HCT116 (cell line): ENCODE results near the gene ANP32B. TPM values are rescaled to one million over a fixed set of nuclear protein-coding genes. Genes with fewer than 3 reads are reported as not detected.

ENCODE experiments used
- ATAC-seq: fragments of 200-7000 bp; cut with Tn5 transposase; 2 replicates; pipeline ENCODE4 v1.9.1; 2020; ENCODE audit warnings: mild to moderate bottlenecking, moderate library complexity
- BruUV-seq: library from RNA; stranded (reverse); fragments of 400-500 nt; replicated peaks from 2 replicates; lab custom pipeline; 2021; lab: Mats Ljungman, UMichigan
- CTCF ChIA-PET: fragments of 300-600 bp; sonication (Branson Sonifier 250); formaldehyde crosslinking; loops from one replicate; lab custom pipeline; 2021; ENCODE audit warnings: antibody characterized with exemption; lab: Charles Lee
- POLR2A ChIA-PET: fragments of 300-600, 350-600 bp; sonication (Branson Sonifier 250); formaldehyde crosslinking; loops from one replicate; lab custom pipeline; 2021; ENCODE audit warnings: antibody characterized with exemption; lab: Charles Lee
- RAD21 ChIA-PET, 2 experiments: fragments of 300-600 bp; sonication (Branson Sonifier 250); formaldehyde crosslinking; loops; one replicate each; lab custom pipeline; 2023; ENCODE audit warnings: low total read pairs in 2 of 2; ENCODE audit not compliant: uncharacterized antibody in 2 of 2, unreplicated experiment in 2 of 2, low non-redundant PET in 1 of 2; lab: Charles Lee
- DNase-seq: peaks from one replicate; pipeline ENCODE4 v3.0.0-alpha.2; 2010; ENCODE audit warnings: low read depth, low spot score
- H2AFZ ChIP-seq: fragments of 200-600 bp; shearing (Covaris generic), sonication (generic); 2 replicates; pipeline ENCODE4 v1.6.1; 2017; ENCODE audit warnings: low read depth, mixed run types, mixed read lengths, antibody characterized with exemption, low read length; ENCODE audit not compliant: poor library complexity, severe bottlenecking
- H3K27ac ChIP-seq: 2 replicates; pipeline ENCODE4 v1.5.1; 2012; ENCODE audit warnings: low read depth, low read length
- H3K27me3 ChIP-seq: fragments of 200-600 bp; sonication (generic); 2 replicates; pipeline ENCODE4 v1.6.1; 2016; ENCODE audit warnings: mixed run types, low read length, mixed read lengths; ENCODE audit not compliant: insufficient read depth
- H3K36me3 ChIP-seq, 2 experiments: fragments of 200-500 bp in 1 of 2; fragments of 200-600 bp in 1 of 2; sonication (Bioruptor generic) in 1 of 2; sonication (generic) in 1 of 2; 2 replicates each; pipeline versions ENCODE4 v1.5.1 to v1.6.1; 2014 to 2016; ENCODE audit warnings: low read length in 2 of 2, inconsistent platforms in 1 of 2, mixed read lengths in 1 of 2, mixed run types in 1 of 2; ENCODE audit not compliant: insufficient read depth in 2 of 2, control insufficient read depth in 1 of 2
- H3K4me1 ChIP-seq, 2 experiments: fragments of 200-600 bp in 1 of 2; sonication (generic) in 1 of 2; 2 replicates each; pipeline versions ENCODE4 v1.5.1 to v1.6.1; 2012 to 2017; ENCODE audit warnings: low read length in 2 of 2, inconsistent platforms in 1 of 2, mild to moderate bottlenecking in 1 of 2, mixed read lengths in 1 of 2, mixed run types in 1 of 2, moderate library complexity in 1 of 2; ENCODE audit not compliant: insufficient read depth in 2 of 2, control insufficient read depth in 1 of 2
- H3K4me2 ChIP-seq: fragments of 200-600 bp; sonication (generic); 2 replicates; pipeline ENCODE4 v1.6.1; 2017; ENCODE audit warnings: mixed run types, low read length, mixed read lengths
- H3K4me3 ChIP-seq, 2 experiments: fragments of 200-600 bp in 1 of 2; sonication (generic) in 1 of 2; replicated peaks in 1 of 2; 2 replicates each; pipeline ENCODE4 v1.5.1; 2011 to 2016; ENCODE audit warnings: low read length in 2 of 2, control low read depth in 1 of 2, low read depth in 1 of 2, mild to moderate bottlenecking in 1 of 2, mixed read lengths in 1 of 2, mixed run types in 1 of 2
- H3K79me2 ChIP-seq: fragments of 200-600 bp; sonication (generic); 2 replicates; pipeline ENCODE4 v1.6.1; 2017; ENCODE audit warnings: mild to moderate bottlenecking, mixed run types, low read length, moderate library complexity, mixed read lengths; ENCODE audit not compliant: insufficient read depth
- H3K9ac ChIP-seq: fragments of 200-600 bp; sonication (generic); 2 replicates; pipeline ENCODE4 v1.6.1; 2016; ENCODE audit warnings: low read length, mixed read lengths
- H3K9me2 ChIP-seq: fragments of 200-600 bp; sonication (generic), shearing (Covaris generic); 2 replicates; pipeline ENCODE4 v1.6.1; 2017; ENCODE audit warnings: mixed run types, mild to moderate bottlenecking, moderate library complexity; ENCODE audit not compliant: insufficient read depth
- H3K9me3 ChIP-seq, 2 experiments: fragments of 200-500 bp in 1 of 2; fragments of 200-600 bp in 1 of 2; sonication (Bioruptor generic) in 1 of 2; sonication (generic) in 1 of 2; 2 replicates each; pipeline ENCODE4 v1.6.1; 2014 to 2017; ENCODE audit warnings: low read length in 2 of 2, mixed read lengths in 2 of 2, inconsistent platforms in 1 of 2, low read depth in 1 of 2, mild to moderate bottlenecking in 1 of 2, mixed run types in 1 of 2, moderate library complexity in 1 of 2; ENCODE audit not compliant: control insufficient read depth in 1 of 2, insufficient read depth in 1 of 2
- H4K20me1 ChIP-seq: fragments of 200-600 bp; sonication (generic), shearing (Covaris generic); 2 replicates; pipeline ENCODE4 v1.6.1; 2017; ENCODE audit warnings: mixed run types, mild to moderate bottlenecking, moderate library complexity; ENCODE audit not compliant: insufficient read depth
- ATF3 ChIP-seq: IDR thresholded peaks from 2 replicates; pipeline ENCODE4 v1.6.1; 2012
- CBX3 ChIP-seq: IDR thresholded peaks from 2 replicates; pipeline ENCODE4 v1.6.1; 2012; ENCODE audit warnings: low read depth
- CEBPB ChIP-seq: IDR thresholded peaks from 2 replicates; pipeline ENCODE4 v1.6.1; 2012; ENCODE audit warnings: low read depth
- CTCF ChIP-seq, 3 experiments: fragments of 200-600 bp in 1 of 3; sonication (generic) in 1 of 3; IDR thresholded peaks in 2 of 3; conservative IDR thresholded peaks in 1 of 3; 2 replicates each; pipeline ENCODE4 v1.5.1; 2012 to 2017; ENCODE audit warnings: low read depth in 2 of 3, low read length in 2 of 3, antibody characterized with exemption in 1 of 3, borderline replicate concordance in 1 of 3, control low read depth in 1 of 3, mild to moderate bottlenecking in 1 of 3, mixed read lengths in 1 of 3, mixed run types in 1 of 3, moderate library complexity in 1 of 3; ENCODE audit not compliant: insufficient read depth in 1 of 3
- EGR1 ChIP-seq: IDR thresholded peaks from 2 replicates; pipeline ENCODE4 v1.6.1; 2012; ENCODE audit warnings: low read depth
- ELF1 ChIP-seq: IDR thresholded peaks from 2 replicates; pipeline ENCODE4 v1.6.1; 2012; ENCODE audit warnings: low read depth, borderline replicate concordance
- EZH2 ChIP-seq: fragments of 200-600 bp; sonication (generic); IDR thresholded peaks from 2 replicates; pipeline ENCODE4 v1.6.1; 2017; ENCODE audit warnings: antibody characterized with exemption, mixed run types
- EZH2phosphoT487 ChIP-seq: fragments of 200-600 bp; IDR thresholded peaks from 2 replicates; pipeline ENCODE4 v1.6.1; 2018; ENCODE audit warnings: antibody characterized with exemption, borderline replicate concordance
- FOSL1 ChIP-seq: IDR thresholded peaks from 2 replicates; pipeline ENCODE4 v1.6.1; 2012; ENCODE audit warnings: low read depth
- JUND ChIP-seq: IDR thresholded peaks from 2 replicates; pipeline ENCODE4 v1.6.1; 2012
- MAX ChIP-seq: IDR thresholded peaks from 2 replicates; pipeline ENCODE4 v1.6.1; 2012
- POLR2A ChIP-seq: IDR thresholded peaks from 2 replicates; pipeline ENCODE4 v1.7.0; 2011; ENCODE audit warnings: borderline replicate concordance; ENCODE audit not compliant: insufficient read depth, insufficient read length; ENCODE audit errors: extremely low read depth
- REST ChIP-seq: IDR thresholded peaks from 2 replicates; pipeline ENCODE4 v1.6.1; 2012; ENCODE audit warnings: low read depth
- SP1 ChIP-seq: IDR thresholded peaks from 2 replicates; pipeline ENCODE4 v1.6.1; 2012; ENCODE audit warnings: low read depth
- SRF ChIP-seq: IDR thresholded peaks from 2 replicates; pipeline ENCODE4 v1.6.1; 2012; ENCODE audit warnings: low read depth
- TCF7L2 ChIP-seq: IDR thresholded peaks from 2 replicates; pipeline ENCODE4 v1.7.0; 2011; ENCODE audit warnings: borderline replicate concordance, inconsistent platforms; ENCODE audit not compliant: insufficient read depth, insufficient read length; ENCODE audit errors: extremely low read depth
- ZBTB33 ChIP-seq: IDR thresholded peaks from 2 replicates; pipeline ENCODE4 v1.6.1; 2011; ENCODE audit warnings: mild to moderate bottlenecking, low read length, moderate library complexity; ENCODE audit not compliant: insufficient replicate concordance; ENCODE audit errors: extremely low read depth
- ZFX ChIP-seq: fragments of 450-650 bp; IDR thresholded peaks from 2 replicates; pipeline ENCODE4 v1.6.1; 2017
- ZNF274 ChIP-seq: fragments of 200-500 bp; sonication (Bioruptor generic); IDR thresholded peaks from 2 replicates; pipeline ENCODE4 v1.6.1; 2014; ENCODE audit warnings: mild to moderate bottlenecking, low read depth, low read length, inconsistent platforms
- intact Hi-C: fragments of 100-400 bp; cut with micrococcal nuclease; formaldehyde crosslinking; loops from 2 replicates; pipeline ENCODE4 v1.10.0; 2022
- total RNA-seq: library from RNA; stranded (reverse); gene quantifications from one replicate; pipeline ENCODE4 v1.2.1, GENCODE V29; 2021; ENCODE audit not compliant: unreplicated experiment

Gene ANP32B
- total RNA-seq, 1 experiment from 2014 or later: 206 TPM

GRCh38 chr9:97987487-97987886 is 4.3 kb downstream of the ANP32B start:
- Histone ChIP-seq H2AFZ (no peak overlapping the region), H3K9ac (no peak overlapping the region), H3K36me3 (no peaks in the 10 kb centered on the region; a peak in 1 of 4 replicates), H3K4me1 (peaks cover 31 to 64% of the 10 kb centered on the region in 2 experiments), H3K4me2 (no peak overlapping the region), H3K4me3 (no peak overlapping the region), H3K79me2 (peaks cover 89% of the 10 kb centered on the region), H3K27ac (no peak overlapping the region), H3K9me2 (no peaks in the 10 kb centered on the region), H3K27me3 (no peaks in the 10 kb centered on the region), H3K9me3 (no peaks in the 10 kb centered on the region), H4K20me1 (peaks cover 36% of the 10 kb centered on the region; the same call in 1 of the 2 replicates)
- ChIA-PET POLR2A (no interaction called here), CTCF (interaction anchor here (2.2 kb wide), 1 partner anchor 47 kb away, joined by 4 read pairs; no protein-coding TSS in a partner anchor), RAD21 (no interaction called here)
- intact Hi-C loops: no loop called here
- TF ChIP-seq EZH2 (no peak), EGR1 (no peak), ZFX (no peak), MAX (no peak), ELF1 (no peak), TCF7L2 (no peak), ATF3 (no peak), CBX3 (no peak), CEBPB (no peak), SP1 (no peak), CTCF (IDR thresholded peaks at IDR 0.05 in 2 of 3, conservative IDR thresholded peaks at IDR 0.05 in 1 of 3; ENCODE audit: borderline replicate concordance in 1 of 3, insufficient read depth in 1 of 3, low read depth in 2 of 3, low read length in 2 of 3) (no peak), ZNF274 (no peak), JUND (no peak), FOSL1 (no peak), REST (no peak), POLR2A (no peak), SRF (no peak), ZBTB33 (no peak), EZH2phosphoT487 (no peak)
- DNase-seq: no peak
- no peak for ATAC-seq
- no TSS peak for BruUV-seq
